ENCODE measurements around the gene MUSK. TPM values are rescaled to one million over a fixed set of nuclear protein-coding genes. Genes with fewer than 3 reads are reported as not detected.
"Not testable (repeated sequence)": the region's sequence is repeated elsewhere in the genome, so short reads cannot be mapped to it uniquely, and the experiment has no call there.

The MUSK gene
- total RNA-seq, 1 donor from 2014 or later, result not detected

- no peaks in the 10 kb centered on the region for H3K27me3 Mint-ChIP-seq
- H3K27ac Mint-ChIP-seq, result no peak overlapping the region
- peaks cover 8% of the 10 kb centered on the region for H3K9me3 Mint-ChIP-seq
- CTCF ChIA-PET, result no interaction called here
- DNase-seq (no peak), ATAC-seq (ENCODE audit: low read depth) (no peak)
- H3K4me3 Mint-ChIP-seq, result no peak overlapping the region
- no peak for TF ChIP-seq CTCF (IDR thresholded peaks at IDR 0.05)
- no peaks in the 10 kb centered on the region for H3K36me3 Mint-ChIP-seq (ENCODE audit: low read depth)
- H3K4me1 Mint-ChIP-seq, result no peaks in the 10 kb centered on the region
- intact Hi-C loops (cut with micrococcal nuclease), result no loop called here
- POLR2A ChIA-PET, result no interaction called here
These were observed 157.4 kb downstream of the MUSK start for GRCh38 chr9:110825950-110826349.

DNA sequence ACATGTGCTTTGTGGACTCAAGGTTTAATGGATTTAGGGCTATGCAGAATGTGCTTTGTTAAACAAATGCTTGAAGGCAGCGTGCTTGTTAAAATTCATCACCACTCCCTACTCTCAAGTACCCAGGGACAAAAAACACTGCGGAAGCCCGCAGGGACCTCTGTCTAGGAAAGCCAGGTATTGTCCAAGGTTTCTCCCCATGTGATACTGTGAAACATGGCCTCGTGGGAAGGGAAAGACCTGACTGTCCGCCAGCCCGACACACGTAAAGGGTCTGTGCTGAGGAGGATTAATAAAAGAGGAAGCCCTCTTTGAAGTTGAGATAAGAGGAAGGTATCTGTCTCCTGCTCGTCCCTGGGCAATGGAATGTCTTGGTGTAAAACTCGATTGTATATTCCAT is 157.8 kb downstream of the MUSK start:
- ATAC-seq (ENCODE audit: low read depth); H3K4me3 Mint-ChIP-seq; CTCF ChIA-PET; H3K27me3 Mint-ChIP-seq; H3K9me3 Mint-ChIP-seq; POLR2A ChIA-PET; H3K27ac Mint-ChIP-seq; H3K4me1 Mint-ChIP-seq; DNase-seq; intact Hi-C loops (cut with micrococcal nuclease); H3K36me3 Mint-ChIP-seq (ENCODE audit: low read depth): not testable (repeated sequence)

GRCh38 chr9:110828264-110828663 is 159.7 kb downstream of the MUSK start:
- Mint-ChIP-seq H3K9me3 (peaks cover 8% of the 10 kb centered on the region), H3K27me3 (no peaks in the 10 kb centered on the region), H3K27ac (no peak overlapping the region), H3K4me1 (no peaks in the 10 kb centered on the region), H3K36me3 (ENCODE audit: low read depth) (no peaks in the 10 kb centered on the region), H3K4me3 (no peak overlapping the region)
- CTCF ChIA-PET, result no interaction called here
- ATAC-seq (ENCODE audit: low read depth) (no peak), DNase-seq (no peak)
- POLR2A ChIA-PET, result no interaction called here
- intact Hi-C loops (cut with micrococcal nuclease), result no loop called here
- no peak for TF ChIP-seq CTCF (IDR thresholded peaks at IDR 0.05)

- H3K36me3 Mint-ChIP-seq (ENCODE audit: low read depth), result no peaks in the 10 kb centered on the region
- H3K9me3 Mint-ChIP-seq, result no peaks in the 10 kb centered on the region
- intact Hi-C loops (cut with micrococcal nuclease), result no loop called here
- ChIA-PET CTCF (no interaction called here), POLR2A (no interaction called here)
- H3K4me1 Mint-ChIP-seq, result no peaks in the 10 kb centered on the region
- ATAC-seq (ENCODE audit: low read depth), result no peak
- H3K27ac Mint-ChIP-seq, result no peak overlapping the region
- no peak for DNase-seq
- no peaks in the 10 kb centered on the region for H3K27me3 Mint-ChIP-seq
- no peak for TF ChIP-seq CTCF (IDR thresholded peaks at IDR 0.05)
- H3K4me3 Mint-ChIP-seq, result no peak overlapping the region
These were observed 161.9 kb downstream of the MUSK start for GRCh38 chr9:110830495-110830894.

DNA sequence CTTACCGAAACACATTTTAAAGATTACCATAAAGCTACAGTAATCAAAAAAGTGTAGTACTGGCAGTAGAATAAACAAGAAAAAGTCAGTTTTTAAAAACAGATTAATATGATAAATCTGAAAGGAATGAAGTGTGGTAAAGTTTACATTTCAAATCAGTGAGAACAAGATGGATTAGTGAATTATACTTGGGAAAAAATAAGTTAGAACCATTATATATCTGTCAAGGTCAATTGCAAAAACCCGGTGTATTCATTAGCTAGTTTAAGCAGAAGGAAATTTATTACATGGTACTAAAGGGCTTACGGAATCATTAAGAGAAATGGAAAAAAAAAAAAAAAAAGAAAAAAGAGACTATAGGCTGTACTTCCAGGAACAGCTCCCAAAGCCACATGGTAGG is 164.3 kb downstream of the MUSK start:
- DNase-seq (no peak), ATAC-seq (ENCODE audit: low read depth) (no peak)
- Mint-ChIP-seq H3K27ac (no peak overlapping the region), H3K4me1 (no peaks in the 10 kb centered on the region), H3K9me3 (no peaks in the 10 kb centered on the region), H3K27me3 (no peaks in the 10 kb centered on the region), H3K4me3 (no peak overlapping the region), H3K36me3 (ENCODE audit: low read depth) (no peaks in the 10 kb centered on the region)
- intact Hi-C loops (cut with micrococcal nuclease), result no loop called here
- TF ChIP-seq CTCF (IDR thresholded peaks at IDR 0.05), result no peak
- POLR2A ChIA-PET, result no interaction called here
- CTCF ChIA-PET, result no interaction called here

GRCh38 chr9:110835404-110835803 is 166.8 kb downstream of the MUSK start:
- no peak for ATAC-seq (ENCODE audit: low read depth)
- DNase-seq, result no peak
- Mint-ChIP-seq H3K4me1 (no peaks in the 10 kb centered on the region), H3K27ac (no peak overlapping the region), H3K9me3 (no peaks in the 10 kb centered on the region), H3K4me3 (no peak overlapping the region), H3K36me3 (ENCODE audit: low read depth) (no peaks in the 10 kb centered on the region), H3K27me3 (no peaks in the 10 kb centered on the region)
- ChIA-PET CTCF (no interaction called here), POLR2A (no interaction called here)
- intact Hi-C loops (cut with micrococcal nuclease), result no loop called here
- no peak for TF ChIP-seq CTCF (IDR thresholded peaks at IDR 0.05)

All from activated B cell treated with CpG ODN at 0.5 μM for 24 hours (primary cell).